OCI-LY3 (cell line): ENCODE results near the gene YAF2.

Experiments
- CTCF ChIP-seq: fragments of 200-600, 300-600 bp; sonication (generic); IDR thresholded peaks from 2 replicates; pipeline ENCODE4 v1.5.1; 2014; ENCODE audit warnings: antibody characterized with exemption, low read length, low read depth
- EZH2phosphoT487 ChIP-seq: fragments of 200-600 bp; shearing (Covaris generic); IDR thresholded peaks from 2 replicates; pipeline ENCODE4 v1.6.1; 2018; ENCODE audit warnings: antibody characterized with exemption, mixed run types, low read depth

- TF ChIP-seq EZH2phosphoT487: no peak
- no peak for TF ChIP-seq CTCF
Measured at GRCh38 chr12:42278128-42278510, 40.1 kb upstream of the YAF2 start.
